Measurements from ENCODE around the gene GRAMD2B. TPM values are rescaled to one million over a fixed set of nuclear protein-coding genes. Genes with fewer than 3 reads are reported as not detected.

Gene GRAMD2B
- total RNA-seq, 1 donor from 2014 or later = 15.0 TPM

- Mint-ChIP-seq H3K27me3 (ENCODE audit: low read depth) (no peaks in the 10 kb centered on the region), H3K27ac (no peak overlapping the region), H3K9me3 (no peaks in the 10 kb centered on the region), H3K4me1 (peaks cover 22% of the 10 kb centered on the region), H3K4me3 (no peak overlapping the region), H3K36me3 (no peaks in the 10 kb centered on the region)
- no peak for DNase-seq (ENCODE audit: low spot score in 2 of 2, unreplicated experiment in 2 of 2)
- TF ChIP-seq CTCF (IDR thresholded peaks at IDR 0.05; ENCODE audit: unreplicated experiment) = no peak
Measured at GRCh38 chr5:126535856-126536545, 112.8 kb downstream of the GRAMD2B start.

DNA sequence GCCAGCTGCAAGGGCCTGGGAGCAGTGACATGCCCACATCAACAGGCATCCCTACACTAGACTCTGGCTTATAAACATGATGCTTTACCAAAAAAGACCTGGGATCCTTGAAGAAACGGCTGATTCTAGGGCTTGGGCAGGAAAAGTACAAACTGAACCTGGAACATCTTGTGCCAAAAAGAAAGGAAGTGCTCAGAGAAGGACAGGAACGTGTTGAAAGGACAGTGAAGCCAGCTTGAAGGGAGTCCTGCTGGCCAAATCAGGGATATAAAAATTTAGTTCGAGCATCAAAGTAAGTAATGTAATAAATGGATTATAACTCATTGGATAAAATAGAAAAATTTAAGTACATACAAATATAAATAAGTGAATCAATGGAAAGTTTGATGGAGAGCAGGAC lies 113.7 kb downstream of the GRAMD2B start:
- H3K4me1 Mint-ChIP-seq = peaks cover 13% of the 10 kb centered on the region
- H3K4me3 Mint-ChIP-seq = no peak overlapping the region
- no peaks in the 10 kb centered on the region for H3K27me3 Mint-ChIP-seq (ENCODE audit: low read depth)
- peak; percentile 40 for TF ChIP-seq CTCF (IDR thresholded peaks at IDR 0.05; ENCODE audit: unreplicated experiment)
- DNase-seq (ENCODE audit: low spot score in 2 of 2, unreplicated experiment in 2 of 2) = no peak
- no peaks in the 10 kb centered on the region for H3K36me3 Mint-ChIP-seq
- no peak overlapping the region for H3K27ac Mint-ChIP-seq
- H3K9me3 Mint-ChIP-seq = no peaks in the 10 kb centered on the region

DNA sequence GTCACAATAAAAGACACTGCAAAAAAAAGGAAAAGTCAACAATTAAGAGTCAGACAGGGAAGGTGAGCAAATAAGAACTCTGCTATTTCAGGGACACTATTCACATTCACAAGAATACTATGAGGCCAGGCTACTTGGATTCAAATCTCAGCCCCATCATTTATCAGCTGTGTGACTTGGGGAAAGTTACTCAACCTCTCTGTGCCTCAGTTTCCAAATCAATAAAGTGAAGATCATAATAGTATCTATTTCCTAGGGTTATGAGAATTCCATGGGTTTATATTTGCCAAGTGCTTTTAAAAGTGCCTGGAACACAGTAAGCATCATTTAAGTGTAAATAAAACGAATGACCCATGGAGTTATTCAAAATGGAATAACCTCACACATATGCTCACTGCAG lies 115.4 kb downstream of the GRAMD2B start:
- Mint-ChIP-seq H3K4me3 (no peak overlapping the region), H3K27ac (peak overlapping the region; percentile 52), H3K27me3 (ENCODE audit: low read depth) (no peaks in the 10 kb centered on the region), H3K9me3 (no peaks in the 10 kb centered on the region), H3K36me3 (peaks cover 4% of the 10 kb centered on the region), H3K4me1 (peaks cover 11% of the 10 kb centered on the region)
- DNase-seq (ENCODE audit: low spot score in 2 of 2, unreplicated experiment in 2 of 2) = no peak
- TF ChIP-seq CTCF (IDR thresholded peaks at IDR 0.05; ENCODE audit: unreplicated experiment) = no peak

DNA sequence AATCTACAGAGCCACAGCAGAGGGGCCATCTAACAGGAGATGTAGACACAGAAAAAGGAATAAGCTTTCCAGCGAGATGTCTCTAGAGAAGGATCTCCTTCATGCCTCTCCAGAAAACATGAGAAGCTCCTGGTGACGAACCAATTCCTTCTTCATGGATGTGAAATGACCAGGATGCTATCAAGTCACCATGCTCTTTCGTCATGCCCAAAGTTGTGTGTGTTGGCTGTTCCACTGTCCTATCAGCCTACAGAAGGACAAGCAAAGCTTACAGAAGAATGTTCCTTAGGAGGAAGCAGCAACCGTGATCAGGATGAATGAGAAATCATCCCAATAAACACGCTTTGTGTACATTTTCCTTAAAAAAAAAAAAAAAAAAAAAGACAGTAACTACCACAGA lies 117.4 kb downstream of the GRAMD2B start:
- TF ChIP-seq CTCF (IDR thresholded peaks at IDR 0.05; ENCODE audit: unreplicated experiment) = no peak
- Mint-ChIP-seq H3K27me3 (ENCODE audit: low read depth) (no peaks in the 10 kb centered on the region), H3K4me1 (peaks cover 11% of the 10 kb centered on the region), H3K4me3 (no peak overlapping the region), H3K9me3 (no peaks in the 10 kb centered on the region), H3K36me3 (peaks cover 9% of the 10 kb centered on the region), H3K27ac (no peak overlapping the region)
- no peak for DNase-seq (ENCODE audit: low spot score in 2 of 2, unreplicated experiment in 2 of 2)

- H3K4me1 Mint-ChIP-seq = peaks cover 11% of the 10 kb centered on the region
- H3K4me3 Mint-ChIP-seq = no peak overlapping the region
- peaks cover 19% of the 10 kb centered on the region for H3K36me3 Mint-ChIP-seq
- no peak for TF ChIP-seq CTCF (IDR thresholded peaks at IDR 0.05; ENCODE audit: unreplicated experiment)
- DNase-seq (ENCODE audit: low spot score in 2 of 2, unreplicated experiment in 2 of 2) = no peak
- H3K9me3 Mint-ChIP-seq = no peaks in the 10 kb centered on the region
- peak overlapping the region; percentile 22 for H3K27ac Mint-ChIP-seq
- no peaks in the 10 kb centered on the region for H3K27me3 Mint-ChIP-seq (ENCODE audit: low read depth)
Measured at GRCh38 chr5:126542441-126542840, 119.2 kb downstream of the GRAMD2B start.
